GM08714 (cell line): Measurements from ENCODE around the gene SLC66A2.

ENCODE experiments used
- H3K4me3 ChIP-seq: fragments of 200-500 bp; sonication (Bioruptor generic); 2 replicates; pipeline ENCODE4 v1.5.1; 2014; ENCODE audit warnings: mild to moderate bottlenecking, low read length, inconsistent platforms
- ZNF274 ChIP-seq: IDR thresholded peaks from 2 replicates; pipeline ENCODE4 v1.6.1; 2012; ENCODE audit warnings: mild to moderate bottlenecking, low read depth, low read length

Gene SLC66A2

DNA sequence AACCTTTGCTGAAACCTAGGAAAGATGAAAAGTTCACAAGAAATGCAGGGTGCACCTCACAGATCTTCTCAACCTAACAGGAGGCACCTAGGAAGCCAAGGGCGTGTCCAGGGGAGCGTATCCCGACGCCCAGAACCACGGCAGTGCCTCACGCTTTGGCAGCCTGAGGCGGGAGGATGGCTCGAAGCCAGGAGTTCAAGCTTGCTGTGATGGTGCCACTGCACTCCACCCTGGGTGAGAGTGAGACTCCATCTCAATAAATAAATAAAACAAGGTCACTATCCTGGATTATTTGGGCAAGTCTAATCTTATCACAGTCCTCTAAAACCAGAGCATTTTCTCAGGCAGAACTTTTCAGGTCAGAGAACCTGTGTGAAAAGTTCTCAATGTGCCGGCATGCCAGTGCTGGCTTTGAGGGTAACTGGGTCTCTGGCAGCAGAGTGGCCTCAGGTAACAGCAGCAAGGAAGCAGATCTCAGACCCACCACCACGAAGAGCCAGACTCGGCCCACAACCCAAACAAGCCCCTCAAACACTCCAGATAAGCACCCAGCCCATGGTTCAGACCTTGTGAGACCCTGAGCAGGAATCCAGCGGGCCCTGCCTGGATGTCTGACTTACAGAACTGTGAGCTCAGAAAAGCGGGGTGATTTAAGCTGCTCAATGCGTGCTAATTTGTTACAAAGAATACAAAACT lies 24.7 kb upstream of the SLC66A2 start:
- H3K4me3 ChIP-seq = no peak overlapping the region
- no peak for TF ChIP-seq ZNF274

DNA sequence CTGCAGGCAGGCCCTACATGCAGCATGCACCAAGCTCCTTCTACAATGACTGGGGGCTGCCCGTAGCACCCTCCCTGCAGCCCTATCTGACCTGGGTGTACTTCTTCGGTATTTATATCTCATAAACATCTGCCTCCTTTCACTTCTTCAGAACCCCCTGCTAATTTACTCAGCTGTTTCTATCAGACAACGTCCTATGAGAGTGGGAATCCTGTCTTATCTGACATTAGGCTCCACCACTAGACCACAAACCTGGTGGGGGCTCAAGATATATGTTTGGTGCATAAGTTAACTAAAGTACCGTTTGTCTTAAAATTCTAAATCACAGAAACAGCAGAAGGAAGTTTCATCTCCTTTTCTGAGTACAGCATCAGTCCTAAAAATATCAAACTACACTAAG lies 23.6 kb upstream of the SLC66A2 start:
- TF ChIP-seq ZNF274 = no peak
- H3K4me3 ChIP-seq = no peak overlapping the region

DNA sequence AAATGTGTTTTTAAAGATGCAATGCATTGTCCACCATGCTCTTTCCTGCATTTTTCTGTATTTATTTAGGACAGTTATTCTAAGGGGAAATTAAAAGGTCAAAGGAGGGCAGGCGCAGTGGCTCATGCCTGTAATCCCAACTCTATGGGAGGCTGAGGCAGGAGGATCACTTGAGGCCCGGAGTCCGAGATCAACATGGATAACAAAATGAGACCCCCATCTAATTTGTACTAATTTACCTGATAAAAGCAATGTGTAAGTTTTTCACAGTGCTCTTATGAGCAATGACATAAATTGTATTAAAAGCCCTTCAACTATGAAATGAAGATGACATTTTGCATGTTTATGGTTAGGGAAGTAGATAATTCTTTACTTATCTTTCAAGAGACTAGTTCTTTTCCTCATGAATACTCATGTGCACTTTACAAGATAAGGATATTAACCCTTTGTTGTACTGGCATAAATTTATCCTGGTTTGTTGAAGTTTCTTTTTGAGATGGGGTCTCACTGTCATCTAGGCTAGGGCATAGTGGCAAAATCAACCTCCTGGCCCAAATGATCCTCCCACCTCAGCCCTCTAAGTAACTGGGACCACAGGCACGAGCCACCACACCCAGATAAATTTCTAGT lies 22.7 kb upstream of the SLC66A2 start:
- no peak overlapping the region for H3K4me3 ChIP-seq
- TF ChIP-seq ZNF274 = no peak

DNA sequence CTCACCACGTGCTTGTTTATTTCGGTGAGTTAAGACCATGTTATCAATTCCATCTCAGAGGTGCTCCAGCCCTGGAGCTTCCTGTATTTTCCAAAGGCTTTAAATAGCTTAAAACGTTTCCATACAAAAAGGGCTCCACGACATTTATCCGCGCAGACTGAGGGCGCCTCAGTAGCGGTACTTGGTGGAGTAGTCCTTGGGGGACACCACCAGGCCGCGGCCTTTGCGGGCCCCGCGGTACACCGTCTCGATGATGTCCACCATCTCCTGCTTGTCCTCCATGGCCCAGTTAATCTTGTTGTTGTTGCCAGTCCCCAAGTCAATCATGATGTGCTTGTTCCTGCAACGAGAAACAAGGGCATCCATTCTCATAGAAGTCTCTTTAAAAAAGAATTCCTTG lies 22.1 kb upstream of the SLC66A2 start:
- TF ChIP-seq ZNF274 = no peak
- H3K4me3 ChIP-seq = no peak overlapping the region

DNA sequence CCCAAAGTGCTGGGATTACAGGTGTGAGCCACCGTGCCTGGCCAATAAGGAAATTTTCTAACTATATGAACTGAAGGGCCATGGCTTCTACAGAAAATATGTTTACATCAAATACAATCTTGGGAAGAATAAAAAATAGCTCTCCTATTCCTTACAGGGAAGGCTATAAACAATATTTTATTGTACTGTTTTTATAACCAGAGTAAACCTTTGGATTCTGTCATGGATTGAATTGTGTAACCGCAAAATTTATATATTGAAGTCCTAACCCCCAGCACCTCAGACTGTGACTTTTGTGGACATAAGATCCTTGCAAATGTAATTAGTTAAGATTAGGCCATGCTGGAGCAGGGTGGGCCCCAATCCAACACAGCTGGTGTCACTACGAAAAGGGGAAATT lies 21.3 kb upstream of the SLC66A2 start:
- no peak overlapping the region for H3K4me3 ChIP-seq
- no peak for TF ChIP-seq ZNF274

DNA sequence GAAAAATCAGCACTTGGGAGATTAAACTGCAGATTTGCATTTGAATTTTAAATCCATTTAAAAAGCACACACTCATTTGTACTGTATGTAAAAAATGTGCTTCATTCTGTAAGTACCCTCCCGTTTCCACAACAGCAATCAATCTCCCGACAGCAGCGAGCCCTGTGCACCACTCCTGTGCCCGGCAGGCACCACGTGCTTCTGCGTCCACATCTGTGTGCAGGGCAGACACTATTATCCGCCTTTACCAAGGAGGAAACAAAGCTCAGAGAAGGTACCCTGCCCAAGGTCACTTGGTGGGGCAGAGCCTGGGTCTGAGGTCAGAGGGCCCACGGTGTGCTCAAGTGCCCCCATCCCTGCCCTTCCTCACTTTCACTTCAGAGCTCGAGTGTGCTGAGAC lies 20.5 kb upstream of the SLC66A2 start:
- TF ChIP-seq ZNF274 = no peak

DNA sequence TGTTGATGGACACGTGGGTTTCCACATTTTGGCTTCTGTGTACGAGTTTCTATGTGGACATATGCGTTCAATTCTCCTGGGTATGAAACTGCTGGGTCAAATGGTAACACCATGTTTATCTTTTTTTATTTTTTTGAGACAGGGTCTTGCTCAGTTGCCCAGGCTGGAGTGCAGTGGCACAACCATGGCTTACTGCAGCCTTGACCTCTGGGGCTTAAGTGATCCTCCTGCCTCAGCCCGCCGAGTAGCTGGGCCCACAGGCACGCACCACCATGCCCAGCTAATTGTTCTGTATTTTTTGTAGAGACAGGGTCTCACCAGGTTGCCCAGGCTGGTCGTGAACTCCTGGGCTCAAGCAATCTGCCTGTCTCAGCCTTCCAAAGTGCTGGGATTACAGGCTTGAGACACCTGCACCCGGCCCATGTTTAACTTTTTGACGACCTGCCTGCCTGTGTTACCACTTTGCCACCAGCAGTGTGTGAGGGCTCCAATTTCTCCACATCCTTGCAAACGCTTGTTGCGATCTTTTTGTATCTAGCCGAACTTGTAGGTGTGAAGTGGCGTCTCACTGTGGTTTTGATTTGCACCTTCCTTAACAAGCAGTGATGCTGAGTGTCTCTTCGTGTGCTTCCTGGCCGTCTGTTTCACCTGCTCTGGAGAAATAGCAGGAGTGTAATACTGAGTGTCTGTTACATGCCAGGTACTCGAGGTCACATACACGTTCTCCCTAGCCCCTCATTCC lies 19.9 kb upstream of the SLC66A2 start:
- TF ChIP-seq ZNF274 = no peak
- H3K4me3 ChIP-seq = no peak overlapping the region

More for the DNA sequence above, 20.5 kb upstream of the SLC66A2 start:
- no peak overlapping the region for H3K4me3 ChIP-seq

DNA sequence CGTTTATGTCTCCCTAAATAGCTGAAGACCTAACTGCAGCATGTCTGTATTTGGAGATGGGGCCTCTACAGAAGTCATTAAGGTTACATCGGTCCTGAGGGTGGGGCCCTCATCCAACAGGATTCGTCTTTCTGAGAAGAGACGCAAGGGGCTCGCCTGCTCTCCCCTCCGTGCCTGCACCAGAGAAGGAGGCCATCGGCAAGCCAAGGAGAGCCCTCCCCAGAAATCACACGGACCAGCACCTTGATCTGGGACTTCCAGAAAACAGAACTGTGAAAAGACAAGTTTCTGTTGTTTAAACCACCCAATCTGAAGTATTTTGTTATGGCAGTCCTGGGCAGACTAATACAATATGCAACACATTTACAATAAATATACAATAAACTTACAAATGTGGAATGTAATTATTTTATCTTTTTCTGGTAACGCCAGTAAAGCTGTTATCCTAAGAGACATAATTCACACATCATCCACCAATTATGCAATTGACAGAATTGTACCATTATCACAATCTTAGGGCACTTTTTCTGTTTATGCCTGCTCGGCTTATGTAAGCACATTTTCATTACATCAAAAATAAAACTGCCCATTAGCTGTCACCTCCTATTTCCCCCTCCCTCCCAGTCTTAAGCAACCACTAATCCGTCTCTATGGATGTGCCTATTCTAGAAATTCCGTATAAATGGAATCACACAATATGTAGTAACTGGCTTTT lies 19.1 kb upstream of the SLC66A2 start:
- no peak overlapping the region for H3K4me3 ChIP-seq
- no peak for TF ChIP-seq ZNF274

DNA sequence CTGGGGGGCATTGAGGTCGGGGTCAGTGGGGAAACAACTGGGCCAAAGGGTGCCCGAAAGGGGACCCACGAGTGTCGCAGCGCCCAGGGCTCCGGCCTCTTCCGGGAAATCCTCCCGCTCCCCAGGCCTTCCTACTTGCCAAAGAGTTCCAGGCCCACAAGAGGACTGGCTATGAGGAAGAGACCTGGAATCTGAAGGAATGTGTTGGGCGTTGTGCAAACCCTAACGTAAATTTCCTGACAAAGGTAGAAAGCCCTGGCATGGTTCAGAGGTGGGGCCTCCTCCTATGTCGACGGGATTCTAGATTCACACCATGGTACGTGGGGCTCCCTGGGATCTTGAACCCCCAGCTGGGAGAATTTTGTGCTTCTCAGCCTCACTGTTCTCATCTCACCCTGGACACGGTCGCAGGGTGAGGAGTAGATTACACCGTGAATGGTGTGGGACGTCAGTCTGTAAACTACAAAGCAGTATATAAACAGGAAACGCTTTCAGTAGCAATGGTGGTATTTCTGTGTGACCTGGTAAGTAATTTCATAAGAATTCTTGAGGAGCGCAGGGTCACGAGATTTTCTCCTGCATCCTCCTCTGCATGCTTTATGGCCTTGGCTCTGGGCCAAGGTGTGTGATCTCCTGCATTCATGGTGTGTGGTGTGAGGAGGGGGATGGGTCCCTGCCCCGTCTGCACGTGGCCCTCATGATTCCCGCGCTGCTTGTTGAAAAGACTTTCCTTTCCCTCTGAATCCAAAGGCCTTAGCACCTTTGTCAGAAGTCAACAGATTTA lies 13.9 kb upstream of the SLC66A2 start:
- H3K4me3 ChIP-seq = peak overlapping the region; percentile 71; the same call in 1 of the 2 replicates
- TF ChIP-seq ZNF274 = no peak

DNA sequence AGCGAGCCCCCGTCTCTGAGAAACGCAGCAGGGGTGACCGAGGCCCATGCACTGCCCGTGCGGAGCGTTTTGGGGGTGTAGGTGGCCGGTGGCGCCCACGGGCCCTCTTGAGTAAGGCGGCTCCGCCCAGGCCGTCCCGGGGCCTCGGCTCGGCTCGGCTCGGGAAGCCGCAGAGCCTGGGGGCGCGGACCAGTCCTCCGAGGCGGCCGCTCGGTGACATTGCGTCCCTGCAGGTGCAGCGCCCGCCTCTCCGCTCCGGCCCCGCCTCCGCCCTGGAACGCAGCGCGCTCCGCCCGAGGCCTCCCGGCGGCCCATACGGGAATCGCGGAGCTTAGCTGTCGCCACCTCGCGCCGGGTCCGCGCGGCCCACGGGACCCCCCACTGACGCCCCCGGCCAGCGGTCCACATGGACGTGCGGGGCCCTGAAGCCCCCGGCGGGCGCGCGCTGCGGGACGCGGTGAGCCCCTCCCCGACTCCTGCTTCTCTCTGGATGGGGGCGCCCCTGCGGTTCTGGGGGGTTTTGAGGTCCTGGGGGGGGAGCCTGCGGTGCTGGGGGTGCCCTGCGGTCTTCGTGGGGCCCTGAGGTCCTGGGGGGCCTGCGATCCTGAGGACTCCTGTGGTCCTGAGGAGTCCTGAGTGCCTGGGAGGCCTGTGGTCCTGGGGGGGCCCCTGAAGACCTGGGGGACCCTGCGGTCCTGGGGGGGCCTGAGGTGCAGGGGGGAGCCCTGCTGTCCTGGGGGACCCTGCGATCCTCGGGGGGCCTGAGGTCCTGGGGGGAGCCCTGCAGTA lies 13.1 kb upstream of the SLC66A2 start, which contains the start of gene HSBP1L1:
HSBP1L1 (plus strand) TSS at position 314 of the 789 bp plus-strand sequence; CDS start at position 407, 93 bp downstream.
- no peak for TF ChIP-seq ZNF274
- H3K4me3 ChIP-seq = peak within 1 kb of the TSS; percentile 71

DNA sequence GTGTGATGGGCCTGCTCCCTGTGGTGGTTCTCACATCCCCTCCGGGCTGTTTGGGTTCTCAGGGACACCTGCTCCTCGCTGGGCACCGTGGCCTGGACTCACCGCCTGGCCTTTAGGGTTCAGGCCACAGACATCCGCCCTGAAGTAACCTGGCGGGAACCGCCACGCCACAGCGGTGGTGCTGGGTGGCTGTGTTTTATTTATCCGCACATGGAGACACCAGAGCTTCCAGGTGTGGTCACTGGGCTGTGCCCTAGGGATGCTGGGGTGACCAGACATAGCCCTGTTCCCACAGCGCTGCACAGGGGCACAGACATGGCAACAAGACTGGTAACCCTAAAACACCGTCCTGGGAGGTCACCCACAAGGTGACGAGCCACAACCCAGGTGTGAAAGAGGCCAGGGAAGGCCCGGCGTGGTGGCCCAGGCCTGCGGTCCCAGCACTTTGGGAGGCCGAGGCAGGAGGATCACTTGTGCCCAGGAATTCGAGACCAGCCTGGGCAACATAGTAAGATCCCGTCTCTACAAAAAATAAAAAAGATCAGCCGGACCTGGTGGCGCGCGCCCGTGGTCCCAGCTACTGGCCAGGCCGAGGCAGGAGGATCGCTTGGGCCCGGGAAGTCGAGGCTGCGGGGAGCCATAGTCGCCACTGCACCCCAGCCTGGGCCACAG lies 12.3 kb upstream of the SLC66A2 start:
- peak overlapping the region; percentile 71; the same call in 1 of the 2 replicates for H3K4me3 ChIP-seq
- TF ChIP-seq ZNF274 = no peak
